Measurements from ENCODE around the gene DIPK1B. TPM values are rescaled to one million over a fixed set of nuclear protein-coding genes. Genes with fewer than 3 reads are reported as not detected.

The DIPK1B gene
- total RNA-seq, 1 donor from 2014 or later = 52.9 TPM

DNA sequence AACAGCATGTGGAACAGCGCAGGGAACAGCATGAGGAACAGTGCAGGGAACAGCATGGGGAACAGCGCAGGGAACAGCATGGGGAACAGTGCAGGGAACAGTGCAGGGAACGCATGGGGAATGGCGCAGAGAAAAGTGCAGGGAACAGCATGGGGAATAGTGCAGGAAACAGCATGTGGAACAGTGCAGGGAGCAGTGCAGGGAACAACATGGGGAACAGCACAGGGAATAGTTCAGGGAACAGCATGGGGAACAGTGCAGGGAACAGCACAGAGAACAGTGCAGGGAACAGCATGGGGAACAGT is 43.7 kb downstream of the DIPK1B start:
- Mint-ChIP-seq H3K9me3 (ENCODE audit: low read depth) (peaks cover 11% of the 10 kb centered on the region), H3K27me3 (peaks cover 7% of the 10 kb centered on the region), H3K27ac (no peak overlapping the region), H3K36me3 (ENCODE audit: insufficient read depth) (no peaks in the 10 kb centered on the region), H3K4me3 (ENCODE audit: low read depth) (no peak overlapping the region), H3K4me1 (ENCODE audit: low read depth) (no peaks in the 10 kb centered on the region)
- no peak for DNase-seq (ENCODE audit: low spot score, unreplicated experiment)
- TF ChIP-seq, protein P1, sequence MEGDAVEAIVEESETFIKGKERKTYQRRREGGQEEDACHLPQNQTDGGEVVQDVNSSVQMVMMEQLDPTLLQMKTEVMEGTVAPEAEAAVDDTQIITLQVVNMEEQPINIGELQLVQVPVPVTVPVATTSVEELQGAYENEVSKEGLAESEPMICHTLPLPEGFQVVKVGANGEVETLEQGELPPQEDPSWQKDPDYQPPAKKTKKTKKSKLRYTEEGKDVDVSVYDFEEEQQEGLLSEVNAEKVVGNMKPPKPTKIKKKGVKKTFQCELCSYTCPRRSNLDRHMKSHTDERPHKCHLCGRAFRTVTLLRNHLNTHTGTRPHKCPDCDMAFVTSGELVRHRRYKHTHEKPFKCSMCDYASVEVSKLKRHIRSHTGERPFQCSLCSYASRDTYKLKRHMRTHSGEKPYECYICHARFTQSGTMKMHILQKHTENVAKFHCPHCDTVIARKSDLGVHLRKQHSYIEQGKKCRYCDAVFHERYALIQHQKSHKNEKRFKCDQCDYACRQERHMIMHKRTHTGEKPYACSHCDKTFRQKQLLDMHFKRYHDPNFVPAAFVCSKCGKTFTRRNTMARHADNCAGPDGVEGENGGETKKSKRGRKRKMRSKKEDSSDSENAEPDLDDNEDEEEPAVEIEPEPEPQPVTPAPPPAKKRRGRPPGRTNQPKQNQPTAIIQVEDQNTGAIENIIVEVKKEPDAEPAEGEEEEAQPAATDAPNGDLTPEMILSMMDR (IDR thresholded peaks at IDR 0.05; ENCODE audit: unreplicated experiment) = no peak

DNA sequence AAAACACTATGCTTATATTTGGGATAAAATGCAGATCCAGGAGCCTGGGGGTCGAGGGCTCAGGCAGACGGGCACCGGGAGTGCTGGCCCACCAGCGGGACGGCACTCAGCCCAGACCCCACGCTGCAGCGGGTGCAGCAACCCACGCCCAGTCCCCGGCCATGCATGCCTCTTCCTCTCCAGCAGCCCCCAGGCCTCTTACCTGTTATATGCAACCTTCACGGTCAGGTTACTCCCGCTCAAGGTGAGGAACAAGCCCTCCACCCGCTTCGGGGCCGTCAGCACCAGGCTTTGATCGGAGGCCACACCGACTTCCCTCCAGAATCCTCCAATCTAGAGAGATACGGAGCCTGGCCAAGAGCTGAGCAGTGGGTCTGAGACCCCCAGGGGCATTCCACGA is 44.5 kb downstream of the DIPK1B start:
- H3K36me3 Mint-ChIP-seq (ENCODE audit: insufficient read depth) = no peaks in the 10 kb centered on the region

DNA sequence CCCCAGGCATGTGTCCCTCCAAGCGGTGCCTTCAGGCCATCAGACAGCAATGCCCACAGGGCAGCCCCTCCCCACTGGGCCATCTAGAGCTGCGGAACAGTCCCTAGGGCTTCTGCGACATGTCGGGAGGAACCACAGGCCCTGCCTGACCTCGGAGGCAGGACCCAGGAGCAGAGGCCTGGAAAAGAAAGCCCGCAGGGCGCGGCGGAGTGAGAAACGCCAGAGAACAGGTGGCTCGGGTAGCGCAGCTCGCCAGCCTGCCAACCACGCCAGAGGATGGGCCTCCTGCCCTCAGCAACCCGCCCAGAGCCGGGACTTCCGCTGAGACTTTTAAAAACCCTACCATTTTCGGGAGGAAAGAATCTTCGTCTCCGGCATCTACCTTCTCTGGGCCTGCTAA is 45.0 kb downstream of the DIPK1B start:
- TF ChIP-seq, protein P1 (IDR thresholded peaks at IDR 0.05; ENCODE audit: unreplicated experiment) = no peak
- Mint-ChIP-seq H3K4me3 (ENCODE audit: low read depth) (no peak overlapping the region), H3K9me3 (ENCODE audit: low read depth) (peaks cover 5% of the 10 kb centered on the region), H3K36me3 (ENCODE audit: insufficient read depth) (no peaks in the 10 kb centered on the region), H3K27ac (no peak overlapping the region), H3K4me1 (ENCODE audit: low read depth) (no peaks in the 10 kb centered on the region), H3K27me3 (peaks cover 5% of the 10 kb centered on the region)
- DNase-seq (ENCODE audit: low spot score, unreplicated experiment) = no peak

More for the DNA sequence above, 44.5 kb downstream of the DIPK1B start:
- Mint-ChIP-seq H3K27ac (no peak overlapping the region), H3K4me3 (ENCODE audit: low read depth) (no peak overlapping the region), H3K9me3 (ENCODE audit: low read depth) (peaks cover 7% of the 10 kb centered on the region), H3K27me3 (peaks cover 7% of the 10 kb centered on the region), H3K4me1 (ENCODE audit: low read depth) (no peaks in the 10 kb centered on the region)
- DNase-seq (ENCODE audit: low spot score, unreplicated experiment) = no peak
- TF ChIP-seq, protein P1 (IDR thresholded peaks at IDR 0.05; ENCODE audit: unreplicated experiment) = no peak

DNA sequence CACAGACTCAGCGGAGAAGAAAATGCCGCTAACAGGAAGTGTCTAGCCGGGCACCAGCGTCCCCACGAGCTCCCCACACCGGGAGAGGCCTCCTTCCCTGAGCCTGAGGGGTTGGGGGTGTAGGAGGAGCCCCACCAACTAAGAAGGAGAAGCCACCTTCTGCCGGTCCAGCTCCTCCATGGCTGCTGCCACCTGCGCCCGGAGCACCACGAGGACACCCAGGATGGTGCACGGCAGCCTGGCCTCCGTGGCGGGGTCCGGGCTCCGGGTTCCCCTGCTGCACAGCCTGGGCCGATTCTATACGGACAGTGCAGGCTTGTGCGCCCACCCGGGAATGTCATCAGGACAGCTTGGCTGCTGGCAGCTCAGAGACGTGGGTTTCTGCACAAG is 45.4 kb downstream of the DIPK1B start:
- Mint-ChIP-seq H3K4me1 (ENCODE audit: low read depth) (no peaks in the 10 kb centered on the region), H3K27ac (no peak overlapping the region), H3K4me3 (ENCODE audit: low read depth) (no peak overlapping the region), H3K27me3 (peaks cover under 1% of the 10 kb centered on the region), H3K9me3 (ENCODE audit: low read depth) (peaks cover under 1% of the 10 kb centered on the region), H3K36me3 (ENCODE audit: insufficient read depth) (no peaks in the 10 kb centered on the region)
- DNase-seq (ENCODE audit: low spot score, unreplicated experiment) = no peak
- TF ChIP-seq, protein P1 (IDR thresholded peaks at IDR 0.05; ENCODE audit: unreplicated experiment) = no peak

DNA sequence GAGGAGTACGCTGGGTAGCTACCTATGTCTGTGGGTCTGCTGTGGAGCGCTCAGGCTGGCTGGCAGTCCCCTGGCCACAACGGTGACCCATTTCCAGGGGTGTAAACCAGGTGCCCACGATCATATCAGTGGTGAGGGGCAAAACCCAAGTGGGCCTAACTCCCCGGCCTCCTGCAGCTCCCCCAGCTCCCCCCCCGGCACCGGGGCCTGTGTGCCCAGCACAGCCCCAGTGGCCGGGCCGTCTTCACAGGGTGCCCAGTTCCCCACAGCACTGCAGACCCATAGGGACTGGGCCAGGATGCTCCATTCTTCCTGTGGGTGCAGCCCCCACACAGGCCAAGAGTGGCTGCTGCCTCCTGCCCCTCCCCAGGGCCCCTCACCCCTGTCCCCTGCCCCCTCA is 46.6 kb downstream of the DIPK1B start:
- Mint-ChIP-seq H3K27me3 (no peaks in the 10 kb centered on the region), H3K27ac (no peak overlapping the region), H3K4me1 (ENCODE audit: low read depth) (no peaks in the 10 kb centered on the region), H3K4me3 (ENCODE audit: low read depth) (no peak overlapping the region), H3K9me3 (ENCODE audit: low read depth) (no peaks in the 10 kb centered on the region), H3K36me3 (ENCODE audit: insufficient read depth) (no peaks in the 10 kb centered on the region)
- TF ChIP-seq, protein P1 (IDR thresholded peaks at IDR 0.05; ENCODE audit: unreplicated experiment) = no peak
- no peak for DNase-seq (ENCODE audit: low spot score, unreplicated experiment)

All from progenitor cell of endocrine pancreas (in vitro differentiated cells).